A549 (cell line): ENCODE results near the gene GUCY1A1. TPM values are rescaled to one million over a fixed set of nuclear protein-coding genes. Genes with fewer than 3 reads are reported as not detected.

ENCODE experiments used
- ATAC-seq, 2 experiments: fragments of 200-7000 bp in 1 of 2; fragments of >200 bp in 1 of 2; cut with Nextera tagmentation in 1 of 2; cut with Tn5 transposase in 1 of 2; 3 replicates each; pipeline versions ENCODE4 v1.8.0 to v1.9.1; 2018 to 2020; ENCODE audit warnings: mild to moderate bottlenecking in 1 of 2, moderate library complexity in 1 of 2
- CTCF ChIA-PET: fragments of 300-600 bp; sonication (Branson Sonifier 250); formaldehyde crosslinking; extraction: SDS; loops from one replicate; lab custom pipeline; 2021; ENCODE audit warnings: antibody characterized with exemption, inconsistent platforms; lab: Yijun Ruan, JAX
- POLR2A ChIA-PET: fragments of 350-600 bp; formaldehyde crosslinking; extraction: SDS; loops from one replicate; lab custom pipeline; 2021; ENCODE audit warnings: antibody characterized with exemption, inconsistent platforms; lab: Yijun Ruan, JAX
- DNase-seq, 2 experiments: peaks; one replicate each; pipeline versions ENCODE4 v3.0.0 to v3.0.0-alpha.2; 2011 to 2016; ENCODE audit warnings: low read depth in 1 of 2, low spot score in 1 of 2
- FAIRE-seq: peaks from 2 replicates; lab custom pipeline; 2011; peaks lifted over from hg19 to GRCh38; lab: Jason Lieb, UNC
- H3K27ac ChIP-seq, 2 experiments: fragments of >200 bp; sonication (Bioruptor Twin); formaldehyde crosslinking; 3 replicates each; pipeline ENCODE4 v1.5.1; 2016 to 2017
- H3K4me1 ChIP-seq: fragments of >200 bp; sonication (Bioruptor Twin); formaldehyde crosslinking; 3 replicates; pipeline ENCODE4 v1.6.1; 2016
- H3K4me2 ChIP-seq: fragments of >200 bp; sonication (Bioruptor Twin); formaldehyde crosslinking; 3 replicates; pipeline ENCODE4 v1.6.1; 2016
- H3K4me3 ChIP-seq: fragments of >200 bp; sonication (Bioruptor Twin); formaldehyde crosslinking; 3 replicates; pipeline ENCODE4 v1.5.1; 2016
- H3K9me3 ChIP-seq: fragments of >200 bp; sonication (Bioruptor Twin); formaldehyde crosslinking; 3 replicates; pipeline ENCODE4 v1.6.1; 2016
- BHLHE40 ChIP-seq: IDR thresholded peaks from 2 replicates; pipeline ENCODE4 v1.6.1; 2012; ENCODE audit warnings: low read depth, low read length, inconsistent platforms
- CBX8 ChIP-seq: fragments of 200-600 bp; sonication (generic); IDR thresholded peaks from 2 replicates; pipeline ENCODE4 v1.6.1; 2016
- ELK1 ChIP-seq: fragments of 150-350 bp; IDR thresholded peaks from 2 replicates; pipeline ENCODE4 v1.6.1; 2014; ENCODE audit warnings: low read depth, mild to moderate bottlenecking, low read length
- EP300 ChIP-seq, 2 experiments: fragments of >200 bp; sonication (Bioruptor Twin); formaldehyde crosslinking; IDR thresholded peaks; 2 replicates in 1 of 2; 3 replicates in 1 of 2; pipeline ENCODE4 v1.6.1; 2016 to 2017
- ESRRA ChIP-seq: fragments of 150-350 bp; IDR thresholded peaks from 2 replicates; pipeline ENCODE4 v1.6.1; 2014; ENCODE audit warnings: mild to moderate bottlenecking, low read length, borderline replicate concordance
- HDAC2 ChIP-seq: fragments of 200-600 bp; sonication (generic); IDR thresholded peaks from 2 replicates; pipeline ENCODE4 v1.6.1; 2016
- HES2 ChIP-seq: fragments of >200 bp; sonication (Bioruptor Twin); formaldehyde crosslinking; IDR thresholded peaks from 2 replicates; pipeline ENCODE4 v1.6.1; 2016
- HMGXB4 ChIP-seq: fragments of 250-450 bp; sonication (Bioruptor Pico); IDR thresholded peaks from 2 replicates; pipeline ENCODE4 v1.5.0; 2021; ENCODE audit warnings: mild to moderate bottlenecking, moderate library complexity, borderline replicate concordance
- JUNB ChIP-seq: fragments of >200 bp; sonication (Bioruptor Twin); formaldehyde crosslinking; IDR thresholded peaks from 2 replicates; pipeline ENCODE4 v1.6.1; 2016
- MAFK ChIP-seq: fragments of 450-650 bp; IDR thresholded peaks from 2 replicates; pipeline ENCODE4 v1.6.1; 2014; ENCODE audit not compliant: partially characterized antibody
- MYC ChIP-seq: IDR thresholded peaks from 2 replicates; pipeline ENCODE4 v1.6.1; 2012; ENCODE audit warnings: mild to moderate bottlenecking, inconsistent platforms, low read length, improper control_type of control experiment, borderline replicate concordance
- NR3C1 ChIP-seq: fragments of >200 bp; sonication (Bioruptor Twin); formaldehyde crosslinking; IDR thresholded peaks from 3 replicates; pipeline ENCODE4 v1.6.1; 2017
- PHF8 ChIP-seq: fragments of 200-600 bp; sonication (generic); IDR thresholded peaks from 2 replicates; pipeline ENCODE4 v1.6.1; 2016; ENCODE audit warnings: low read depth, mild to moderate bottlenecking, antibody characterized with exemption, moderate library complexity, borderline replicate concordance
- POLR2A ChIP-seq: IDR thresholded peaks from 2 replicates; pipeline ENCODE4 v1.6.1; 2012; ENCODE audit warnings: mild to moderate bottlenecking, low read length
- POLR2AphosphoS2 ChIP-seq: conservative IDR thresholded peaks from 2 replicates; pipeline ENCODE4 v1.6.1; 2012; ENCODE audit warnings: low read length, improper control_type of control experiment, inconsistent platforms
- RAD21 ChIP-seq, 2 experiments: fragments of >200 bp in 1 of 2; sonication (Bioruptor Twin) in 1 of 2; formaldehyde crosslinking in 1 of 2; IDR thresholded peaks in 1 of 2; conservative IDR thresholded peaks in 1 of 2; 2 replicates in 1 of 2; 3 replicates in 1 of 2; pipeline ENCODE4 v1.6.1; 2012 to 2018; ENCODE audit warnings: inconsistent platforms in 1 of 2
- SREBF2 ChIP-seq: fragments of 450-650 bp; IDR thresholded peaks from 2 replicates; pipeline ENCODE4 v1.6.1; 2014; ENCODE audit warnings: mild to moderate bottlenecking, moderate library complexity
- ZC3H11A ChIP-seq: fragments of 450-650 bp; IDR thresholded peaks from 2 replicates; pipeline ENCODE4 v1.6.1; 2014; ENCODE audit warnings: antibody characterized with exemption, mild to moderate bottlenecking
- WGBS: methylation state at CpG from one replicate; pipeline ENCODE4 v1.1.6; 2017; ENCODE audit errors: missing lambda C conversion rate; 5-methylcytosine and 5-hydroxymethylcytosine counted together
- polyA plus RNA-seq, 4 experiments: library from polyadenylated mRNA; depleted of rRNA in 3 of 4; stranded (reverse); fragments of >200 nt; fragmentation: RNase III in 1 of 4; extraction: RNeasy Plus Mini Kit Qiagen cat#74134 plus additional on column Dnase treatment in 1 of 4; gene quantifications; 2 replicates in 3 of 4; 3 replicates in 1 of 4; pipeline ENCODE4 v1.2.3, GENCODE V29; 2011 to 2017
- TF ChIP-seq, protein P1 (sequence below): fragments of >200 bp; sonication (Bioruptor Twin); formaldehyde crosslinking; IDR thresholded peaks from 3 replicates; pipeline ENCODE4 v1.5.1; 2016

Gene GUCY1A1
- polyA plus RNA-seq, 2 of the 4 experiments (the other 2 are of a cell fraction), result not detected

DNA sequence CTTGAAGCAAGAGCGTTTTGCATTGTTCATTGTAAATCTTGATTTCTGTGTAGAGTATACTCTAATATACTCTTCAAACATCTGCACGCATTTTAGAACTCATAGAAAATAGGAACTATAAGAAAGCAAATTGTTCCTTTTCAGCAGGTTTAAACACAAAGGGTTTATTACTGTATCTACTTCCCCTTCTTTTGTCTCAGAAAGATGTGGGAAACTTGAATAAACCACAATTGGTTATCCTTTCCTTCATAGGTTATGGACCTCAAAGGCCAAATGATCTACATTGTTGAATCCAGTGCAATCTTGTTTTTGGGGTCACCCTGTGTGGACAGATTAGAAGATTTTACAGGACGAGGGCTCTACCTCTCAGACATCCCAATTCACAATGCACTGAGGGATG lies 46.2 kb downstream of the GUCY1A1 start:
- TF ChIP-seq RAD21 (conservative IDR thresholded peaks at IDR 0.05 in 1 of 2, IDR thresholded peaks at IDR 0.05 in 1 of 2), result no peak
- no peak for TF ChIP-seq NR3C1
- TF ChIP-seq EP300 (IDR thresholded peaks at IDR 0.05), result no peak
- no peak for TF ChIP-seq POLR2A
- no peak for TF ChIP-seq CBX8
- no peak for TF ChIP-seq ELK1
- TF ChIP-seq HMGXB4 (CRISPR knock-in tag), result no peak
- TF ChIP-seq BHLHE40, result no peak
- Histone ChIP-seq H3K27ac (no peak overlapping the region), H3K4me3 (no peak overlapping the region), H3K4me2 (no peak overlapping the region), H3K9me3 (no peaks in the 10 kb centered on the region), H3K4me1 (no peaks in the 10 kb centered on the region)
- 19% methylated on average over 3 of the region's 3 CpGs for WGBS
- ChIA-PET CTCF (no interaction called here), POLR2A (no interaction called here)
- ATAC-seq (no peak), DNase-seq (no peak), FAIRE-seq (no peak)

- H3K27ac ChIP-seq, result no peak overlapping the region
- DNase-seq (no peak), FAIRE-seq (no peak), ATAC-seq (no peak)
- no peaks in the 10 kb centered on the region for H3K9me3 ChIP-seq
- no peak overlapping the region for H3K4me3 ChIP-seq
- no peaks in the 10 kb centered on the region for H3K4me1 ChIP-seq
- 10% methylated on average over 1 of the region's 1 CpG for WGBS
- no peak for TF ChIP-seq POLR2AphosphoS2
- no peak for TF ChIP-seq MAFK
- no peak for TF ChIP-seq HDAC2
- TF ChIP-seq, protein P1, sequence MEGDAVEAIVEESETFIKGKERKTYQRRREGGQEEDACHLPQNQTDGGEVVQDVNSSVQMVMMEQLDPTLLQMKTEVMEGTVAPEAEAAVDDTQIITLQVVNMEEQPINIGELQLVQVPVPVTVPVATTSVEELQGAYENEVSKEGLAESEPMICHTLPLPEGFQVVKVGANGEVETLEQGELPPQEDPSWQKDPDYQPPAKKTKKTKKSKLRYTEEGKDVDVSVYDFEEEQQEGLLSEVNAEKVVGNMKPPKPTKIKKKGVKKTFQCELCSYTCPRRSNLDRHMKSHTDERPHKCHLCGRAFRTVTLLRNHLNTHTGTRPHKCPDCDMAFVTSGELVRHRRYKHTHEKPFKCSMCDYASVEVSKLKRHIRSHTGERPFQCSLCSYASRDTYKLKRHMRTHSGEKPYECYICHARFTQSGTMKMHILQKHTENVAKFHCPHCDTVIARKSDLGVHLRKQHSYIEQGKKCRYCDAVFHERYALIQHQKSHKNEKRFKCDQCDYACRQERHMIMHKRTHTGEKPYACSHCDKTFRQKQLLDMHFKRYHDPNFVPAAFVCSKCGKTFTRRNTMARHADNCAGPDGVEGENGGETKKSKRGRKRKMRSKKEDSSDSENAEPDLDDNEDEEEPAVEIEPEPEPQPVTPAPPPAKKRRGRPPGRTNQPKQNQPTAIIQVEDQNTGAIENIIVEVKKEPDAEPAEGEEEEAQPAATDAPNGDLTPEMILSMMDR, result no peak
- no peak for TF ChIP-seq SREBF2
- no peak for TF ChIP-seq PHF8
- no peak for TF ChIP-seq ZC3H11A
- no peak for TF ChIP-seq HES2
- TF ChIP-seq JUNB, result no peak
- no peak for TF ChIP-seq HMGXB4 (CRISPR knock-in tag)
- TF ChIP-seq MYC, result no peak
- TF ChIP-seq CBX8, result no peak
- TF ChIP-seq ESRRA, result no peak
- ChIA-PET CTCF (no interaction called here), POLR2A (no interaction called here)
- no peak overlapping the region for H3K4me2 ChIP-seq
These were observed 47.3 kb downstream of the GUCY1A1 start for GRCh38 chr4:155713911-155714310.
